Measurements from ENCODE around the gene SETD1A. TPM values are rescaled to one million over a fixed set of nuclear protein-coding genes. Genes with fewer than 3 reads are reported as not detected.
A peak's percentile ranks its signal among the peaks of the same experiment; 100 is the strongest.

The SETD1A gene
- total RNA-seq, 8 experiments from 2014 or later, result 3.5 to 17.0 (median 6.6) TPM

GRCh38 chr16:30987581-30988190 is 30.1 kb downstream of the SETD1A start:
- Histone ChIP-seq H3K4me1 (replicated peaks in 1 of 2) (peaks cover 3 to 11% of the 10 kb centered on the region in 2 donors), H3K4me3 (no peak overlapping the region), H3K27ac (no peak overlapping the region)
- in situ Hi-C loops (cut with MboI; ENCODE audit: low pct_unique_long_range_greater_than_20kb in 2 of 9, low sequenced_read_pairs in 9 of 9, unreplicated experiment in 9 of 9), result loop anchor here in 4 of 9 experiments (25.0 kb wide), 3 partner anchors 175 to 875 kb away; partner anchors contain the start of genes COX6A2 (in 2 of the 4), ZNF843 (in 2 of the 4), PRSS36 (in 1 of the 4) and ZNF267 (in 1 of the 4)
- 70 to 100% (median 91%) methylated on average over 1 to 21 of the region's 30 CpGs; no CpG with 5 or more reads in 3 of the 10 experiments for WGBS, 10 experiments
- no peak for ATAC-seq (replicated peaks in 6 of 8)

GRCh38 chr16:30989469-30990047 is 32.0 kb downstream of the SETD1A start:
- no peak for ATAC-seq (replicated peaks in 6 of 8)
- Histone ChIP-seq H3K27ac (no peak overlapping the region), H3K4me1 (replicated peaks in 1 of 2) (peaks cover 3 to 11% of the 10 kb centered on the region in 2 donors), H3K4me3 (no peak overlapping the region)
- in situ Hi-C loops (cut with MboI; ENCODE audit: low pct_unique_long_range_greater_than_20kb in 2 of 9, low sequenced_read_pairs in 9 of 9, unreplicated experiment in 9 of 9), result loop anchor here in 4 of 9 experiments (25.0 kb wide), 3 partner anchors 173 to 873 kb away; partner anchors contain the start of genes COX6A2 (in 2 of the 4), ZNF843 (in 2 of the 4), PRSS36 (in 1 of the 4) and ZNF267 (in 1 of the 4)
- 91 to 100% methylated on average over 1 to 7 of the region's 23 CpGs; no CpG with 5 or more reads in 8 of the 10 experiments for WGBS, 10 experiments

GRCh38 chr16:30990105-30990504 is 32.6 kb downstream of the SETD1A start:
- in situ Hi-C loops (cut with MboI; ENCODE audit: low pct_unique_long_range_greater_than_20kb in 2 of 9, low sequenced_read_pairs in 9 of 9, unreplicated experiment in 9 of 9), result loop anchor here in 4 of 9 experiments (25.0 kb wide), 3 partner anchors 172 to 872 kb away; partner anchors contain the start of genes COX6A2 (in 2 of the 4), ZNF843 (in 2 of the 4), PRSS36 (in 1 of the 4) and ZNF267 (in 1 of the 4)
- 68 to 70% methylated on average over 2 to 4 of the region's 12 CpGs; no CpG with 5 or more reads in 8 of the 10 experiments for WGBS, 10 experiments
- H3K27ac ChIP-seq, result no peak overlapping the region
- H3K4me3 ChIP-seq, result no peak overlapping the region
- peaks cover 2 to 10% of the 10 kb centered on the region in 2 donors for H3K4me1 ChIP-seq (replicated peaks in 1 of 2)
- no peak for ATAC-seq (replicated peaks in 6 of 8)

GRCh38 chr16:30991052-30991451 is 33.5 kb downstream of the SETD1A start:
- H3K4me1 ChIP-seq (replicated peaks in 1 of 2), result peaks cover 0 to under 1% of the 10 kb centered on the region in 2 donors
- 40 to 60% (median 60%) methylated on average over 1 of the region's 8 CpGs; no CpG with 5 or more reads in 6 of the 10 experiments for WGBS, 10 experiments
- ATAC-seq (replicated peaks in 6 of 8), result no peak
- in situ Hi-C loops (cut with MboI; ENCODE audit: low pct_unique_long_range_greater_than_20kb in 2 of 9, low sequenced_read_pairs in 9 of 9, unreplicated experiment in 9 of 9), result loop anchor here in 4 of 9 experiments (25.0 kb wide), 3 partner anchors 171 to 871 kb away; partner anchors contain the start of genes COX6A2 (in 2 of the 4), ZNF843 (in 2 of the 4), PRSS36 (in 1 of the 4) and ZNF267 (in 1 of the 4)
- H3K27ac ChIP-seq, result no peak overlapping the region
- H3K4me3 ChIP-seq, result no peak overlapping the region

GRCh38 chr16:30992276-30992780 is 34.8 kb downstream of the SETD1A start:
- Histone ChIP-seq H3K27ac (no peak overlapping the region), H3K4me3 (no peak overlapping the region), H3K4me1 (replicated peaks in 1 of 2) (peaks cover 6 to 7% of the 10 kb centered on the region in 2 donors)
- in situ Hi-C loops (cut with MboI; ENCODE audit: low pct_unique_long_range_greater_than_20kb in 2 of 9, low sequenced_read_pairs in 9 of 9, unreplicated experiment in 9 of 9), result loop anchor here in 4 of 9 experiments (25.0 kb wide), 3 partner anchors 170 to 870 kb away; partner anchors contain the start of genes COX6A2 (in 2 of the 4), ZNF843 (in 2 of the 4), PRSS36 (in 1 of the 4) and ZNF267 (in 1 of the 4)
- ATAC-seq (replicated peaks in 6 of 8), result no peak
- 96 to 100% methylated on average over 3 to 4 of the region's 21 CpGs; no CpG with 5 or more reads in 8 of the 10 experiments for WGBS, 10 experiments

GRCh38 chr16:30992931-30993816 is 35.6 kb downstream of the SETD1A start:
- peaks cover 6 to 7% of the 10 kb centered on the region in 2 donors for H3K4me1 ChIP-seq (replicated peaks in 1 of 2)
- in situ Hi-C loops (cut with MboI; ENCODE audit: low pct_unique_long_range_greater_than_20kb in 2 of 9, low sequenced_read_pairs in 9 of 9, unreplicated experiment in 9 of 9), result loop anchor here in 4 of 9 experiments (25.0 kb wide), 3 partner anchors 169 to 869 kb away; partner anchors contain the start of genes COX6A2 (in 2 of the 4), ZNF843 (in 2 of the 4), PRSS36 (in 1 of the 4) and ZNF267 (in 1 of the 4)
- H3K4me3 ChIP-seq, result no peak overlapping the region
- no peak for ATAC-seq (replicated peaks in 6 of 8)
- 40 to 100% (median 90%) methylated on average over 1 to 16 of the region's 29 CpGs; no CpG with 5 or more reads in 5 of the 10 experiments for WGBS, 10 experiments
- no peak overlapping the region for H3K27ac ChIP-seq

- in situ Hi-C loops (cut with MboI; ENCODE audit: low pct_unique_long_range_greater_than_20kb in 2 of 9, low sequenced_read_pairs in 9 of 9, unreplicated experiment in 9 of 9), result loop anchor here in 4 of 9 experiments (25.0 kb wide), 3 partner anchors 166 to 866 kb away; partner anchors contain the start of genes COX6A2 (in 2 of the 4), ZNF843 (in 2 of the 4), PRSS36 (in 1 of the 4) and ZNF267 (in 1 of the 4)
- Histone ChIP-seq H3K4me1 (replicated peaks in 1 of 2) (peaks cover 6 to 7% of the 10 kb centered on the region in 2 donors), H3K27ac (no peak overlapping the region), H3K4me3 (no peak overlapping the region)
- no peak for ATAC-seq (replicated peaks in 6 of 8)
- 49 to 100% (median 84%) methylated on average over 1 to 10 of the region's 11 CpGs; no CpG with 5 or more reads in 1 of the 10 experiments for WGBS, 10 experiments
These were observed 38.4 kb downstream of the SETD1A start for GRCh38 chr16:30995927-30996323.

GRCh38 chr16:30996324-30996984 is 38.9 kb downstream of the SETD1A start:
- no peak overlapping the region for H3K27ac ChIP-seq
- peak overlapping the region in 3 of 5 donors; percentile 10 to 28 (median 25) for H3K4me3 ChIP-seq
- peak in 3 of 8 experiments; percentile 3 to 6 (median 5) for ATAC-seq (replicated peaks in 6 of 8)
- in situ Hi-C loops (cut with MboI; ENCODE audit: low pct_unique_long_range_greater_than_20kb in 2 of 9, low sequenced_read_pairs in 9 of 9, unreplicated experiment in 9 of 9), result loop anchor here in 4 of 9 experiments (25.0 kb wide), 3 partner anchors 166 to 866 kb away; partner anchors contain the start of genes COX6A2 (in 2 of the 4), ZNF843 (in 2 of the 4), PRSS36 (in 1 of the 4) and ZNF267 (in 1 of the 4)
- peaks cover 6 to 7% of the 10 kb centered on the region in 2 donors for H3K4me1 ChIP-seq (replicated peaks in 1 of 2)
- 12 to 80% (median 47%) methylated on average over 1 to 9 of the region's 23 CpGs; no CpG with 5 or more reads in 2 of the 10 experiments for WGBS, 10 experiments

GRCh38 chr16:30996985-30997724 is 39.6 kb downstream of the SETD1A start:
- ATAC-seq (replicated peaks in 6 of 8), result peak; percentile 69 to 88 (median 82)
- no CpG with 5 or more reads among the region's 60 CpGs for WGBS, 10 experiments
- H3K4me3 ChIP-seq, result peak overlapping the region in 4 of 5 donors; percentile 10 to 28 (median 18)
- H3K27ac ChIP-seq, result no peak overlapping the region
- in situ Hi-C loops (cut with MboI; ENCODE audit: low pct_unique_long_range_greater_than_20kb in 2 of 9, low sequenced_read_pairs in 9 of 9, unreplicated experiment in 9 of 9), result loop anchor here in 4 of 9 experiments (25.0 kb wide), 3 partner anchors 165 to 865 kb away; partner anchors contain the start of genes COX6A2 (in 2 of the 4), ZNF843 (in 2 of the 4), PRSS36 (in 1 of the 4) and ZNF267 (in 1 of the 4)
- peaks cover 7 to 8% of the 10 kb centered on the region in 2 donors for H3K4me1 ChIP-seq (replicated peaks in 1 of 2)
